Measurements from ENCODE around the gene ABCC10.
"Not testable (repeated sequence)": the region's sequence is repeated elsewhere in the genome, so short reads cannot be mapped to it uniquely, and the experiment has no call there.

ABCC10 gene

DNA sequence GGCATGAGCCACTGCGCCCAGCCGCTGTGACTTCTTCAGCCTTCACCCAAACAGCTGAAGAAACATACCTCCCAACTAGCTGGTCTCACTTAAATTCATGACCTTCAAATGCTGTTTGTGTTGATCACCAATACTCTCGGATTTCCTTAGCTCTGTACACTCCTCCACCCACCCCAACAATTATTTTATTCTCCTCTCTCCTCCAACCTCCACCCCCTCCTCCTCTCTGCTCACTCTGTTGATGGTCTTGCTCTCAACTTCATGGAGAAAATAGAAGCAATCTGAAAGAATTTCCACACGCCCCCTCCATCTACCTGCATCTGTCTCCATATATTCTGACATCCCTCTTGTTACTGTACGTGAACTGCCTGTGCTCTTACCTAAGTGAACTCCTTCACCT lies 34.6 kb downstream of the ABCC10 start:
- Histone ChIP-seq H3K9me2 (ENCODE audit: low read depth, low read length) (no peaks in the 10 kb centered on the region), H3K79me2 (ENCODE audit: insufficient read depth, low read length) (no peaks in the 10 kb centered on the region), H4K20me1 (ENCODE audit: insufficient read depth, low read length) (no peaks in the 10 kb centered on the region), H2AFZ (ENCODE audit: low read length) (no peak overlapping the region), H3F3A (ENCODE audit: insufficient read depth, low read length) (no peaks in the 10 kb centered on the region), H3K9me3 (ENCODE audit: low read length) (no peaks in the 10 kb centered on the region), H3K4me2 (ENCODE audit: low read length) (no peak overlapping the region), H3K36me3 (ENCODE audit: insufficient read depth, low read length) (no peaks in the 10 kb centered on the region), H3K4me3 (ENCODE audit: low read depth, low read length, poor library complexity, severe bottlenecking) (no peak overlapping the region), H3K27me3 (ENCODE audit: insufficient read depth, low read length) (no peaks in the 10 kb centered on the region), H3K9ac (ENCODE audit: low read length) (no peak overlapping the region), H3K27ac (ENCODE audit: low read depth, low read length, poor library complexity, severe bottlenecking) (no peak overlapping the region), H3K4me1 (ENCODE audit: insufficient read depth, low read length, severe bottlenecking) (peaks cover 6% of the 10 kb centered on the region)
- TF ChIP-seq EZH2 (IDR thresholded peaks at IDR 0.05; ENCODE audit: borderline replicate concordance, low read length), result no peak
- TF ChIP-seq, protein P1, sequence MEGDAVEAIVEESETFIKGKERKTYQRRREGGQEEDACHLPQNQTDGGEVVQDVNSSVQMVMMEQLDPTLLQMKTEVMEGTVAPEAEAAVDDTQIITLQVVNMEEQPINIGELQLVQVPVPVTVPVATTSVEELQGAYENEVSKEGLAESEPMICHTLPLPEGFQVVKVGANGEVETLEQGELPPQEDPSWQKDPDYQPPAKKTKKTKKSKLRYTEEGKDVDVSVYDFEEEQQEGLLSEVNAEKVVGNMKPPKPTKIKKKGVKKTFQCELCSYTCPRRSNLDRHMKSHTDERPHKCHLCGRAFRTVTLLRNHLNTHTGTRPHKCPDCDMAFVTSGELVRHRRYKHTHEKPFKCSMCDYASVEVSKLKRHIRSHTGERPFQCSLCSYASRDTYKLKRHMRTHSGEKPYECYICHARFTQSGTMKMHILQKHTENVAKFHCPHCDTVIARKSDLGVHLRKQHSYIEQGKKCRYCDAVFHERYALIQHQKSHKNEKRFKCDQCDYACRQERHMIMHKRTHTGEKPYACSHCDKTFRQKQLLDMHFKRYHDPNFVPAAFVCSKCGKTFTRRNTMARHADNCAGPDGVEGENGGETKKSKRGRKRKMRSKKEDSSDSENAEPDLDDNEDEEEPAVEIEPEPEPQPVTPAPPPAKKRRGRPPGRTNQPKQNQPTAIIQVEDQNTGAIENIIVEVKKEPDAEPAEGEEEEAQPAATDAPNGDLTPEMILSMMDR (IDR thresholded peaks at IDR 0.05; ENCODE audit: low read length), result no peak

DNA sequence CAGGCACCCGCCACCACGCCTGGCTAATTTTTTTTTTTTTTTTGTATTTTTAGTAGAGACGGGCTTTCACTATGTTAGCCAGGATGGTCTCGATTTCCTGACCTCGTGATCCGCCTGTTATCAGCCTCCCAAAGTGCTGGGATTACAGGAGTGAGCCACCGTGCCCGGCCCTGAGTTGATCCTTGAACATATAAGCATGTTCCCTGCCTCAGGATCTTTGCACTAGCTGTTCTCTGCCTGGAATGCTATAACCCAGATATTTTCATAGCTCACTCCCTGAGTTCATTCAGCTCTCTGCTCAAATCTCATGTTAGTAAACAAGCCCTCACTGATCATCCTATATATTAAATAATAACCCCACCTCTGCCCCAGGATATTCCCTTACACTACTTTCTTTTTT lies 37.0 kb downstream of the ABCC10 start:
- Histone ChIP-seq H3K79me2 (ENCODE audit: insufficient read depth, low read length) (no peaks in the 10 kb centered on the region), H3K4me3 (ENCODE audit: low read depth, low read length, poor library complexity, severe bottlenecking) (no peak overlapping the region), H3K9me3 (ENCODE audit: low read length) (no peaks in the 10 kb centered on the region), H4K20me1 (ENCODE audit: insufficient read depth, low read length) (no peaks in the 10 kb centered on the region), H3K4me1 (ENCODE audit: insufficient read depth, low read length, severe bottlenecking) (no peaks in the 10 kb centered on the region), H3F3A (ENCODE audit: insufficient read depth, low read length) (no peaks in the 10 kb centered on the region), H3K9ac (ENCODE audit: low read length) (no peak overlapping the region), H3K9me2 (ENCODE audit: low read depth, low read length) (no peaks in the 10 kb centered on the region), H3K36me3 (ENCODE audit: insufficient read depth, low read length) (no peaks in the 10 kb centered on the region), H3K27me3 (ENCODE audit: insufficient read depth, low read length) (no peaks in the 10 kb centered on the region), H2AFZ (ENCODE audit: low read length) (no peak overlapping the region), H3K4me2 (ENCODE audit: low read length) (no peak overlapping the region), H3K27ac (ENCODE audit: low read depth, low read length, poor library complexity, severe bottlenecking) (no peak overlapping the region)
- TF ChIP-seq, protein P1 (IDR thresholded peaks at IDR 0.05; ENCODE audit: low read length), result no peak
- no peak for TF ChIP-seq EZH2 (IDR thresholded peaks at IDR 0.05; ENCODE audit: borderline replicate concordance, low read length)

DNA sequence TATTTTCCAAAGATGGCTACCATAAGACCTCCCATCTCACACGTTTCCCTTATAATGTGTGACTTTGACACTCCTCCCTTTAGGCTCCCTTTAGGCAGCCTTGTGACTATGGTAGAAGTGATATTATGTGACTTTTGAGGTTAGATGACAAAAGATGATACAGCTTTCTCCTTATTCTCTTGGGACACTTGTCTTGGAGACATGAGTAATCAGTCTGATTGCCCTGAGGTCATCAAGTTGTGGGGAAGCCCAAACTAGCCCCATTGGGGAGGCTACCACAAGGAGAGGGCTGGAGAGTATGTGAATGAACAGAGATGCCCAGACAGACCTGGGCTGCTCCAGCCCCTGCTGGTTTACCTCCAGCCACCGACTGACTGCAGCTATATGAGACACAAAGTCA lies 38.6 kb downstream of the ABCC10 start:
- TF ChIP-seq, protein P1 (IDR thresholded peaks at IDR 0.05; ENCODE audit: low read length), result no peak
- TF ChIP-seq EZH2 (IDR thresholded peaks at IDR 0.05; ENCODE audit: borderline replicate concordance, low read length), result no peak
- no peaks in the 10 kb centered on the region for H3K79me2 ChIP-seq (ENCODE audit: insufficient read depth, low read length)

DNA sequence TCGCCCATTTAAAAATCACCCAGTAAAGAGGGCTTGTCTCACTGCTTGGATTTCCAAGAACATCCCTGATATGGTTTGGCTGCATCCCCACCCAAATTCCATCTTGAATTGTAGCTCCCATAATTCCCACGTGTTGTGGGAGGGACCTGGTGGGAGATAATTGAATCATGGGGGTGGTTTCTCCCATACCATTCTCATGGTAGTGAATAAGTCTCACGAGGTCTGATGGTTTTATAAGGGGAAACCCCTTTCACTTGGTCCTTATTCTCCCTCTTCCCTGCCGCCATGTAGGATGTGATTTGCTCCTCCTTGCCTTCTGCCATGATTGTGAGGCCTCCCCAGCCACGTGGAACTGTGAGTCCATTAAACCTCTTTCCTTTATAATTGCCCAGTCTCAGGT lies 39.9 kb downstream of the ABCC10 start:
- H2AFZ ChIP-seq (ENCODE audit: low read length); H4K20me1 ChIP-seq (ENCODE audit: insufficient read depth, low read length); H3K36me3 ChIP-seq (ENCODE audit: insufficient read depth, low read length); H3F3A ChIP-seq (ENCODE audit: insufficient read depth, low read length); H3K4me3 ChIP-seq (ENCODE audit: low read depth, low read length, poor library complexity, severe bottlenecking); H3K27ac ChIP-seq (ENCODE audit: low read depth, low read length, poor library complexity, severe bottlenecking); H3K4me2 ChIP-seq (ENCODE audit: low read length); H3K9me2 ChIP-seq (ENCODE audit: low read depth, low read length); H3K9ac ChIP-seq (ENCODE audit: low read length); H3K79me2 ChIP-seq (ENCODE audit: insufficient read depth, low read length); H3K4me1 ChIP-seq (ENCODE audit: insufficient read depth, low read length, severe bottlenecking); H3K9me3 ChIP-seq (ENCODE audit: low read length); H3K27me3 ChIP-seq (ENCODE audit: insufficient read depth, low read length): not testable (repeated sequence)

More for the DNA sequence above, 38.6 kb downstream of the ABCC10 start:
- Histone ChIP-seq H3K27ac (ENCODE audit: low read depth, low read length, poor library complexity, severe bottlenecking) (no peak overlapping the region), H3K36me3 (ENCODE audit: insufficient read depth, low read length) (no peaks in the 10 kb centered on the region), H3K4me2 (ENCODE audit: low read length) (no peak overlapping the region), H3K9me2 (ENCODE audit: low read depth, low read length) (no peaks in the 10 kb centered on the region), H3K9me3 (ENCODE audit: low read length) (no peaks in the 10 kb centered on the region), H2AFZ (ENCODE audit: low read length) (no peak overlapping the region), H4K20me1 (ENCODE audit: insufficient read depth, low read length) (no peaks in the 10 kb centered on the region), H3F3A (ENCODE audit: insufficient read depth, low read length) (no peaks in the 10 kb centered on the region), H3K9ac (ENCODE audit: low read length) (no peak overlapping the region), H3K27me3 (ENCODE audit: insufficient read depth, low read length) (no peaks in the 10 kb centered on the region), H3K4me1 (ENCODE audit: insufficient read depth, low read length, severe bottlenecking) (no peaks in the 10 kb centered on the region), H3K4me3 (ENCODE audit: low read depth, low read length, poor library complexity, severe bottlenecking) (no peak overlapping the region)

All from OCI-LY1 (cell line).